ENCODE results near the gene FZD10. TPM values are rescaled to one million over a fixed set of nuclear protein-coding genes. Genes with fewer than 3 reads are reported as not detected.

The FZD10 gene
- total and polyA plus RNA-seq, 2 experiments from 2014 or later = 0.11 to 0.45 TPM

DNA sequence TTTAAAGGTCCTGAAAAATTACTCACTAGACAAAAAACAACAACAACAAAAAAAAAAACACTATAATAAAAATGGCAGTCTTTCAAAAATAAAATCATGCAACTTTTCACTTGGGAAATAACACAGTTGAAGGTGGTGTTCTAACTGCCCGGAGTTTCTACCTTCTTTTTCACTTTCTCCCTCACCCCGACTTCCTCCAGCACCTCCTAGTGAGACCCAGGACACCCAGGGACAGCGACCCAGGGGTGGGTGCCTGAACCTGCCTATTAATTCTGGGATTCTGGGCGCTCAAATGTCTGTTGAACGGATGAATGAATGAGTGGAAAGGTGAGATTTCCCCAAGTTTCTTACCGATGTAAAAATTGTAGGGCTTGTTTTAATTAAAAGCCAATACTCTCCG lies 2.0 kb upstream of the FZD10 start:
- Mint-ChIP-seq H3K27ac (no peak overlapping the region), H3K4me3 (no peak overlapping the region), H3K4me1 (no peaks in the 10 kb centered on the region), H3K27me3 (ENCODE audit: insufficient read depth, low read depth, poor library complexity) (peaks cover 5% of the 10 kb centered on the region), H3K9me3 (peaks cover 39% of the 10 kb centered on the region), H3K36me3 (ENCODE audit: low read depth) (peaks cover 32% of the 10 kb centered on the region; the same call in 2 of the 3 replicates)
- DNase-seq (ENCODE audit: low spot score) = no peak
- Histone ChIP-seq H2AFZ (no peak overlapping the region), H3F3A (replicated peaks; ENCODE audit: low read depth) (0 out of 2 replicates have a peak, but pooled peaks cover 4% of the 10 kb centered on the region), H3K4me3 (peak overlapping the region; percentile 52), H4K20me1 (replicated peaks; ENCODE audit: insufficient read depth) (no peaks in the 10 kb centered on the region), H3K27me3 (ENCODE audit: insufficient read depth) (peaks cover 96% of the 10 kb centered on the region), H3K79me2 (replicated peaks; ENCODE audit: insufficient read depth) (no peaks in the 10 kb centered on the region), H3K9me2 (ENCODE audit: insufficient read depth) (no peaks in the 10 kb centered on the region), H3K4me2 (peak overlapping the region; percentile 76), H3K27ac (ENCODE audit: low read depth) (no peak overlapping the region), H3K4me1 (ENCODE audit: insufficient read depth) (peaks cover 22% of the 10 kb centered on the region), H3K36me3 (ENCODE audit: insufficient read depth) (no peaks in the 10 kb centered on the region)
- no peak for ATAC-seq
- TF ChIP-seq JUNB (IDR thresholded peaks at IDR 0.05; ENCODE audit: unreplicated experiment) = no peak
- peak; percentile 58 for TF ChIP-seq EZH2 (IDR thresholded peaks at IDR 0.05; ENCODE audit: low read depth, unreplicated experiment)

DNA sequence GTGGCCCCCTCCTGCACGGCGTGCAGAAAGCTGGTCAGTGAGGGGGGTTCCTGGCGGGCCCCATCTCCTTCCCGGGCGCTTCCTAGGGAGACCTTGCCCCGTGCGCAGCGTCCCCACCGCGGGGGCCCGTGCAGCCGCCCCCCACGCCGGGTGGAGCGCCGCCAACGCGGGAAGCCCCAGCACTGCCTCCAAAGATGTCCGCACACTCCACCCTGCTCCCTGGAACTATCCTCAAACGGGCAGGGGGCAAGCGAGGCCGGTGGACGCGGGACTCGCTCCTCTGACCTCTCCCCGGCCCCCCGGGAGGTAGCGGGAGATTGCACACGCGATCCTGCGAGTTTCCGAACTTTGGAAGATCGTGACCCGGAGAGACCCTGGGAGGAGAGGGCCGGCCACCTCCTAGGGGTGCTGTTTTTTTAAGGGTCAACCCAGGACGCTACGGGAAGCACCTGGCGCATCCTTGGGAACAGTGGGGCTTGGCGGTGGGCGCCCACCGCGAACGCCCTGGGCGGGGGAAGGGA lies 1.5 kb upstream of the FZD10 start:
- Mint-ChIP-seq H3K4me3 (no peak overlapping the region), H3K27ac (no peak overlapping the region), H3K36me3 (ENCODE audit: low read depth) (peaks cover 29% of the 10 kb centered on the region; the same call in 2 of the 3 replicates), H3K27me3 (ENCODE audit: insufficient read depth, low read depth, poor library complexity) (peaks cover 5% of the 10 kb centered on the region), H3K4me1 (no peaks in the 10 kb centered on the region), H3K9me3 (peaks cover 39% of the 10 kb centered on the region)
- Histone ChIP-seq H3K27me3 (ENCODE audit: insufficient read depth) (peaks cover 96% of the 10 kb centered on the region), H3K36me3 (ENCODE audit: insufficient read depth) (no peaks in the 10 kb centered on the region), H3K4me2 (peak overlapping the region; percentile 76), H2AFZ (no peak overlapping the region), H3K79me2 (replicated peaks; ENCODE audit: insufficient read depth) (no peaks in the 10 kb centered on the region), H3F3A (replicated peaks; ENCODE audit: low read depth) (0 out of 2 replicates have a peak, but pooled peaks cover 4% of the 10 kb centered on the region), H3K4me1 (ENCODE audit: insufficient read depth) (peaks cover 27% of the 10 kb centered on the region), H3K4me3 (peak overlapping the region; percentile 52), H3K27ac (ENCODE audit: low read depth) (no peak overlapping the region), H4K20me1 (replicated peaks; ENCODE audit: insufficient read depth) (no peaks in the 10 kb centered on the region; the same call in 1 of the 2 replicates), H3K9me2 (ENCODE audit: insufficient read depth) (no peaks in the 10 kb centered on the region)
- no peak for DNase-seq (ENCODE audit: low spot score)
- no peak for ATAC-seq
- TF ChIP-seq EZH2phosphoT487 (IDR thresholded peaks at IDR 0.05; ENCODE audit: unreplicated experiment) (no peak), ZNF114 (CRISPR knock-in tag; IDR thresholded peaks at IDR 0.05) (no peak), CREB1 (CRISPR knock-in tag; IDR thresholded peaks at IDR 0.05; ENCODE audit: low read depth) (no peak), NANOG (IDR thresholded peaks at IDR 0.05; ENCODE audit: borderline replicate concordance) (no peak), EZH2 (IDR thresholded peaks at IDR 0.05; ENCODE audit: low read depth, unreplicated experiment) (no peak), JUNB (IDR thresholded peaks at IDR 0.05; ENCODE audit: unreplicated experiment) (no peak), ZNF331 (CRISPR knock-in tag; IDR thresholded peaks at IDR 0.05; ENCODE audit: low read depth) (no peak), POLR2AphosphoS5 (IDR thresholded peaks at IDR 0.05; ENCODE audit: low read depth) (no peak), STAT1 (IDR thresholded peaks at IDR 0.05; ENCODE audit: unreplicated experiment) (no peak)
- TF ChIP-seq, protein P1, sequence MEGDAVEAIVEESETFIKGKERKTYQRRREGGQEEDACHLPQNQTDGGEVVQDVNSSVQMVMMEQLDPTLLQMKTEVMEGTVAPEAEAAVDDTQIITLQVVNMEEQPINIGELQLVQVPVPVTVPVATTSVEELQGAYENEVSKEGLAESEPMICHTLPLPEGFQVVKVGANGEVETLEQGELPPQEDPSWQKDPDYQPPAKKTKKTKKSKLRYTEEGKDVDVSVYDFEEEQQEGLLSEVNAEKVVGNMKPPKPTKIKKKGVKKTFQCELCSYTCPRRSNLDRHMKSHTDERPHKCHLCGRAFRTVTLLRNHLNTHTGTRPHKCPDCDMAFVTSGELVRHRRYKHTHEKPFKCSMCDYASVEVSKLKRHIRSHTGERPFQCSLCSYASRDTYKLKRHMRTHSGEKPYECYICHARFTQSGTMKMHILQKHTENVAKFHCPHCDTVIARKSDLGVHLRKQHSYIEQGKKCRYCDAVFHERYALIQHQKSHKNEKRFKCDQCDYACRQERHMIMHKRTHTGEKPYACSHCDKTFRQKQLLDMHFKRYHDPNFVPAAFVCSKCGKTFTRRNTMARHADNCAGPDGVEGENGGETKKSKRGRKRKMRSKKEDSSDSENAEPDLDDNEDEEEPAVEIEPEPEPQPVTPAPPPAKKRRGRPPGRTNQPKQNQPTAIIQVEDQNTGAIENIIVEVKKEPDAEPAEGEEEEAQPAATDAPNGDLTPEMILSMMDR (conservative IDR thresholded peaks at IDR 0.05; ENCODE audit: low read depth in 2 of 2) = no peak
- TF ChIP-seq, protein P2, sequence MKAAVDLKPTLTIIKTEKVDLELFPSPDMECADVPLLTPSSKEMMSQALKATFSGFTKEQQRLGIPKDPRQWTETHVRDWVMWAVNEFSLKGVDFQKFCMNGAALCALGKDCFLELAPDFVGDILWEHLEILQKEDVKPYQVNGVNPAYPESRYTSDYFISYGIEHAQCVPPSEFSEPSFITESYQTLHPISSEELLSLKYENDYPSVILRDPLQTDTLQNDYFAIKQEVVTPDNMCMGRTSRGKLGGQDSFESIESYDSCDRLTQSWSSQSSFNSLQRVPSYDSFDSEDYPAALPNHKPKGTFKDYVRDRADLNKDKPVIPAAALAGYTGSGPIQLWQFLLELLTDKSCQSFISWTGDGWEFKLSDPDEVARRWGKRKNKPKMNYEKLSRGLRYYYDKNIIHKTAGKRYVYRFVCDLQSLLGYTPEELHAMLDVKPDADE (IDR thresholded peaks at IDR 0.05) = no peak
- TF ChIP-seq, protein P3, sequence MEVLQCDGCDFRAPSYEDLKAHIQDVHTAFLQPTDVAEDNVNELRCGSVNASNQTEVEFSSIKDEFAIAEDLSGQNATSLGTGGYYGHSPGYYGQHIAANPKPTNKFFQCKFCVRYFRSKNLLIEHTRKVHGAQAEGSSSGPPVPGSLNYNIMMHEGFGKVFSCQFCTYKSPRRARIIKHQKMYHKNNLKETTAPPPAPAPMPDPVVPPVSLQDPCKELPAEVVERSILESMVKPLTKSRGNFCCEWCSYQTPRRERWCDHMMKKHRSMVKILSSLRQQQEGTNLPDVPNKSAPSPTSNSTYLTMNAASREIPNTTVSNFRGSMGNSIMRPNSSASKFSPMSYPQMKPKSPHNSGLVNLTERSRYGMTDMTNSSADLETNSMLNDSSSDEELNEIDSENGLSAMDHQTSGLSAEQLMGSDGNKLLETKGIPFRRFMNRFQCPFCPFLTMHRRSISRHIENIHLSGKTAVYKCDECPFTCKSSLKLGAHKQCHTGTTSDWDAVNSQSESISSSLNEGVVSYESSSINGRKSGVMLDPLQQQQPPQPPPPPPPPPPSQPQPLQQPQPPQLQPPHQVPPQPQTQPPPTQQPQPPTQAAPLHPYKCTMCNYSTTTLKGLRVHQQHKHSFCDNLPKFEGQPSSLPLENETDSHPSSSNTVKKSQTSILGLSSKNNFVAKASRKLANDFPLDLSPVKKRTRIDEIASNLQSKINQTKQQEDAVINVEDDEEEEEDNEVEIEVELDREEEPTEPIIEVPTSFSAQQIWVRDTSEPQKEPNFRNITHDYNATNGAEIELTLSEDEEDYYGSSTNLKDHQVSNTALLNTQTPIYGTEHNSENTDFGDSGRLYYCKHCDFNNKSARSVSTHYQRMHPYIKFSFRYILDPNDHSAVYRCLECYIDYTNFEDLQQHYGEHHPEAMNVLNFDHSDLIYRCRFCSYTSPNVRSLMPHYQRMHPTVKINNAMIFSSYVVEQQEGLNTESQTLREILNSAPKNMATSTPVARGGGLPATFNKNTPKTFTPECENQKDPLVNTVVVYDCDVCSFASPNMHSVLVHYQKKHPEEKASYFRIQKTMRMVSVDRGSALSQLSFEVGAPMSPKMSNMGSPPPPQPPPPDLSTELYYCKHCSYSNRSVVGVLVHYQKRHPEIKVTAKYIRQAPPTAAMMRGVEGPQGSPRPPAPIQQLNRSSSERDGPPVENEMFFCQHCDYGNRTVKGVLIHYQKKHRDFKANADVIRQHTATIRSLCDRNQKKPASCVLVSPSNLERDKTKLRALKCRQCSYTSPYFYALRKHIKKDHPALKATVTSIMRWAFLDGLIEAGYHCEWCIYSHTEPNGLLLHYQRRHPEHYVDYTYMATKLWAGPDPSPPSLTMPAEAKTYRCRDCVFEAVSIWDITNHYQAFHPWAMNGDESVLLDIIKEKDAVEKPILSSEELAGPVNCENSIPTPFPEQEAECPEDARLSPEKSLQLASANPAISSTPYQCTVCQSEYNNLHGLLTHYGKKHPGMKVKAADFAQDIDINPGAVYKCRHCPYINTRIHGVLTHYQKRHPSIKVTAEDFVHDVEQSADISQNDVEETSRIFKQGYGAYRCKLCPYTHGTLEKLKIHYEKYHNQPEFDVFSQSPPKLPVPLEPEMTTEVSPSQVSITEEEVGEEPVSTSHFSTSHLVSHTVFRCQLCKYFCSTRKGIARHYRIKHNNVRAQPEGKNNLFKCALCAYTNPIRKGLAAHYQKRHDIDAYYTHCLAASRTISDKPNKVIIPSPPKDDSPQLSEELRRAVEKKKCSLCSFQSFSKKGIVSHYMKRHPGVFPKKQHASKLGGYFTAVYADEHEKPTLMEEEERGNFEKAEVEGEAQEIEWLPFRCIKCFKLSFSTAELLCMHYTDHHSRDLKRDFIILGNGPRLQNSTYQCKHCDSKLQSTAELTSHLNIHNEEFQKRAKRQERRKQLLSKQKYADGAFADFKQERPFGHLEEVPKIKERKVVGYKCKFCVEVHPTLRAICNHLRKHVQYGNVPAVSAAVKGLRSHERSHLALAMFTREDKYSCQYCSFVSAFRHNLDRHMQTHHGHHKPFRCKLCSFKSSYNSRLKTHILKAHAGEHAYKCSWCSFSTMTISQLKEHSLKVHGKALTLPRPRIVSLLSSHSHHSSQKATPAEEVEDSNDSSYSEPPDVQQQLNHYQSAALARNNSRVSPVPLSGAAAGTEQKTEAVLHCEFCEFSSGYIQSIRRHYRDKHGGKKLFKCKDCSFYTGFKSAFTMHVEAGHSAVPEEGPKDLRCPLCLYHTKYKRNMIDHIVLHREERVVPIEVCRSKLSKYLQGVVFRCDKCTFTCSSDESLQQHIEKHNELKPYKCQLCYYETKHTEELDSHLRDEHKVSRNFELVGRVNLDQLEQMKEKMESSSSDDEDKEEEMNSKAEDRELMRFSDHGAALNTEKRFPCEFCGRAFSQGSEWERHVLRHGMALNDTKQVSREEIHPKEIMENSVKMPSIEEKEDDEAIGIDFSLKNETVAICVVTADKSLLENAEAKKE (CRISPR knock-in tag; IDR thresholded peaks at IDR 0.05) = no peak

Data from GM23338 (cell line).